Measurements from ENCODE around the gene DEPP1.

DNA sequence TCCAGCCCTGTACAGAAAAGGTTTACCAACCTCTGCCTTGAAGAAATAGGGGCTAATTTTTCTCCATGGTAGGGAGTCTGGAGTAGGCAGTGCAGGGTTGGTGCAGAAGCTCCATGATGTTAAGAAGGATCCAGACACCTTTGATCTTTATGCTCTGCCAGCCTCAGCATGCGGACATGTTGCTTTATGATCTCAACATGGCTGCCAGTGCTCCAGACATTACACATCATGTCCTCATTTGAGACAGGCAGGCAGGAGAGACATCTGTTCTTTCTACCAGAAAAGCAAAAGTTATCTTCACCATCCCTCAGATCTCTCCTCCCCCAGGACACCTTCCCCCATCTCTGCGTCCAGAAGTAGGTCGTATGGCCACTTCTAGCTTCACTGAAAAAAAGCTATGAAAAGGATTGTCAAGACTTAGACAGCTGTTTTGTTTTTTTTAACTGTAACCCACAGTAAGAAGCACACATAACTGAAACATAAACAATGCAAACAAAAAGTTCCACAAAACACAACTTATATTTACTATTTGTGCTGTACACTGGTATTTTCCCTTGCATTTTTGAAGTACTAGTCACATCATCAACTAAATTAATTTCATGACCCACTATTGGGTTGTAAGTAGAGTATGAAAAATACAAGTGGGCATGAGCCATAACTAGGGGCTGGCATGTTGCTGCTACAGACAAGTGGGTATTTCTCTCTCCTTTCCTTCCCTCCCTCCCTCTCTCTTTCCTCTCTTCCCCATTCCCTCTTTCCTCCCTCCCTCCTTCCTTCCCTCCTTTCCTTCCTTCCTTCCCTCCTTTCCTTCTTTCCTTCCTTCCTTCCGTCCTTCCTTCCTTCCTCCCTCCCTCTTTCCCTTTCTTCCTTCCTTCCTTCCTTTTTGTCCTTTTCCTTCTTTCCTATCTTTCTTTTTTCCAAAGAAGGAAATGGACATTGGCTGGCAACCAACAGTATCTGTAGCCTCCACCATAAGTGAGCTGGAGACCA is 21.6 kb downstream of the DEPP1 start:
- TF ChIP-seq, protein P1, sequence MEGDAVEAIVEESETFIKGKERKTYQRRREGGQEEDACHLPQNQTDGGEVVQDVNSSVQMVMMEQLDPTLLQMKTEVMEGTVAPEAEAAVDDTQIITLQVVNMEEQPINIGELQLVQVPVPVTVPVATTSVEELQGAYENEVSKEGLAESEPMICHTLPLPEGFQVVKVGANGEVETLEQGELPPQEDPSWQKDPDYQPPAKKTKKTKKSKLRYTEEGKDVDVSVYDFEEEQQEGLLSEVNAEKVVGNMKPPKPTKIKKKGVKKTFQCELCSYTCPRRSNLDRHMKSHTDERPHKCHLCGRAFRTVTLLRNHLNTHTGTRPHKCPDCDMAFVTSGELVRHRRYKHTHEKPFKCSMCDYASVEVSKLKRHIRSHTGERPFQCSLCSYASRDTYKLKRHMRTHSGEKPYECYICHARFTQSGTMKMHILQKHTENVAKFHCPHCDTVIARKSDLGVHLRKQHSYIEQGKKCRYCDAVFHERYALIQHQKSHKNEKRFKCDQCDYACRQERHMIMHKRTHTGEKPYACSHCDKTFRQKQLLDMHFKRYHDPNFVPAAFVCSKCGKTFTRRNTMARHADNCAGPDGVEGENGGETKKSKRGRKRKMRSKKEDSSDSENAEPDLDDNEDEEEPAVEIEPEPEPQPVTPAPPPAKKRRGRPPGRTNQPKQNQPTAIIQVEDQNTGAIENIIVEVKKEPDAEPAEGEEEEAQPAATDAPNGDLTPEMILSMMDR (IDR thresholded peaks at IDR 0.05), result no peak
- TF ChIP-seq POLR2A (IDR thresholded peaks at IDR 0.05), result no peak
